Measurements from ENCODE around the gene DMBX1. TPM values are rescaled to one million over a fixed set of nuclear protein-coding genes. Genes with fewer than 3 reads are reported as not detected.

Gene DMBX1
- total RNA-seq, 6 donors from 2014 or later, result not detected

GRCh38 chr1:46467183-46467504 lies 22.5 kb upstream of the DMBX1 start:
- Histone ChIP-seq H3K36me3 (no peaks in the 10 kb centered on the region), H3K9me3 (no peaks in the 10 kb centered on the region), H3K27me3 (peaks cover 0 to 15% (median 7%) of the 10 kb centered on the region in 4 donors), H3K27ac (no peak overlapping the region), H3K4me1 (peaks cover 8 to 14% (median 12%) of the 10 kb centered on the region in 4 donors), H3K4me3 (peak overlapping the region in 3 of 4 donors; percentile 48 to 67 (median 60))
- WGBS, 2 donors, result 42 to 93% methylated on average over 2 to 8 of the region's 8 CpGs
- DNase-seq (no peak), ATAC-seq (ENCODE audit: low FRiP score in 2 of 2) (no peak)
- no peak for TF ChIP-seq EP300 (IDR thresholded peaks at IDR 0.05)
- no peak for TF ChIP-seq POLR2A (IDR thresholded peaks at IDR 0.05)
- no peak for TF ChIP-seq POLR2AphosphoS5 (IDR thresholded peaks at IDR 0.05)
- no peak for TF ChIP-seq CTCF (IDR thresholded peaks at IDR 0.05)

DNA sequence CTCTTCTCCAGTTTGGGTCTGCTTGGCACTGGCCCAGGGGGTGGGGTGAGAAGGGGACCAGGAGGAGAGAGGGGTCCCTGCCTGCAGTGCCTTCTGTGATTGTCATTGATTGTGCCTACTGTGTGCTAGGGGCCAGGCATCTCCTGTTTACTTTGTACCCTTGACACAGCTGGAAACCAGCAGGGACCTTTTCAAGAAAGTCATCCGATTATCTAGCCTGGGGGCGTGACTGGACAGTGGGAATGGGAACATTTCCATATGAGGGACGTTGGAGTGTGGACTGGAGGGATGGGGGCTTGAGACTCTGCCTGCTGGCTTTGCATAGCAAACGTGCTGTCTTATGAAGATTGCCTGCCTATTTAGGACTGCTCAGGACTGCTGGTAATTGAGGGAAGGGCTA lies 19.8 kb upstream of the DMBX1 start:
- Histone ChIP-seq H3K4me1 (peaks cover 8 to 14% (median 12%) of the 10 kb centered on the region in 4 donors), H3K9me3 (no peaks in the 10 kb centered on the region), H3K4me3 (no peak overlapping the region), H3K27ac (no peak overlapping the region), H3K27me3 (peaks cover 0 to 17% (median 7%) of the 10 kb centered on the region in 4 donors), H3K36me3 (no peaks in the 10 kb centered on the region)
- no peak for TF ChIP-seq EP300 (IDR thresholded peaks at IDR 0.05)
- TF ChIP-seq POLR2AphosphoS5 (IDR thresholded peaks at IDR 0.05), result no peak
- TF ChIP-seq POLR2A (IDR thresholded peaks at IDR 0.05), result no peak
- TF ChIP-seq CTCF (IDR thresholded peaks at IDR 0.05), result no peak
- ATAC-seq (ENCODE audit: low FRiP score in 2 of 2), result no peak
- WGBS, 2 donors, result 40 to 56% methylated on average over 3 to 4 of the region's 4 CpGs
- DNase-seq, result no peak

DNA sequence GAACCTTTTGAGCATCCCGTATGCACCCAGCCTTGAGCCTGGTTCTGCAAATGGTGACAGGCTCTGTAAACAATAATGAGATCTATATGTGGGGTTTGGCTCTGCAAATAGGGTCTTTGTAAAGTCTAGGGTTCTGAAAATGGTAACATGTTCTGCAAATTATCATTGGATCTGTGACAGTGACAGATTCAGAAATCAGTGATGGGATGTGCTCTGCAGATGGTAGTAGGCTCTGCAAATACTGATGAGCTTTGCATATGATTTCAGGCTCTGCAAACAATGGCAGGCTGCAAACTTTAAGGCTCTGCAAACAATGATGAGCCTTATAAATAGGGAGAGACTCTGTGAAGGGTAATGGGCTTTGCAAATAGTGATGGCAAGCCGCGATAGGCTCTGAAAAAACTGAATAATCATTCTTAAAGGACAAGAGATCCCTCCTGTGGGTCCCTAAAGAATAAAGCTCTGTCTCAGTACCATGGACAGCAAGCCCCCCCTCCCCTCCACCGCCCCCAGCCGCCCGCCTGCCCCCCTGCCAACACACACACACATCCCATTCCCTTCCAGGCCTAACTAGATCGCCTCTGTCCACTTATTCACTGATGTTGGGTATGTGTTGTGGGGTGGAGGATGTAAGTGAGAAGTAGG lies 17.7 kb upstream of the DMBX1 start:
- DNase-seq (peak in 1 of 2 donors; percentile 14), ATAC-seq (ENCODE audit: low FRiP score in 2 of 2) (no peak)
- peaks cover 0 to 10% (median 3%) of the 10 kb centered on the region in 4 donors for H3K27me3 ChIP-seq
- 42 to 53% methylated on average over 7 of the region's 7 CpGs for WGBS, 2 donors
- no peak overlapping the region for H3K27ac ChIP-seq
- TF ChIP-seq POLR2AphosphoS5 (IDR thresholded peaks at IDR 0.05) (no peak), CTCF (IDR thresholded peaks at IDR 0.05) (no peak), POLR2A (IDR thresholded peaks at IDR 0.05) (no peak), EP300 (IDR thresholded peaks at IDR 0.05) (no peak)
- H3K9me3 ChIP-seq, result no peaks in the 10 kb centered on the region
- peaks cover 2 to 4% (median 3%) of the 10 kb centered on the region in 4 donors for H3K4me1 ChIP-seq
- no peaks in the 10 kb centered on the region for H3K36me3 ChIP-seq
- no peak overlapping the region for H3K4me3 ChIP-seq

DNA sequence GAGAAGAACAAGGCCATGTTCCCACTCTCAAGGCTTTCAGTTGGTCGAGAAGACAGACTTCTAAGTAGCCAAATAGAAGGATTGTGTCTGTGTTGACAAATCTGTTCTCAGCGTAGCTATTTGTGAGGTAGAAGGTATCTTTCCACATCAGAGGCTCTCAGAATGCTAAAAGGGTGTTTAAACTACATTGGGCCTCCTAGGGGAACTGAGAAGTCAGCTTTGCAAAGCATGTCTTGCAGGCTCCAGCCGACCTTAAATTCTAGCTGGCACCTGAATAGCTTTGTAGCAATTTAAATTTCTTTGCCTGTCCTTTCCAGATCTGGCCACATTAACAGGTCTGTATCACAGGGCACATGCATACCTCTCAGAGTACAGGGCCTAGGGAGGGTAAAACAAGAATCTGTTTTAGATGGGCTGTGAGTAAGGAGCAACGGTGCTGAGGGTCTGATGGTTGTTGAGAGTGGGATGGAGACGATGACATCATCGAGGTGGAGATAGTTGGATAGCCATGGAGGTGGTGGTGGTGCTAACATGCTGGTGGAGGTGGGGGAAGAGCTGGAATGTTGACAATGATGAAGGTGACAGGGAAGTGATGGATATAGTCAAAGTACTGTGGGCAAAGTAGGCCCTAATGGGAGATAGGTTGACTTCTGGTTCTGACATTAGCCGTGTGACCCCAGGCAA lies 17.0 kb upstream of the DMBX1 start:
- peaks cover 0 to 3% (median 0%) of the 10 kb centered on the region in 4 donors for H3K27me3 ChIP-seq
- no peak overlapping the region for H3K4me3 ChIP-seq
- no peaks in the 10 kb centered on the region for H3K4me1 ChIP-seq
- WGBS, 2 donors, result 48 to 63% methylated on average over 6 to 7 of the region's 7 CpGs
- ATAC-seq (ENCODE audit: low FRiP score in 2 of 2) (no peak), DNase-seq (no peak)
- no peaks in the 10 kb centered on the region for H3K9me3 ChIP-seq
- TF ChIP-seq EP300 (IDR thresholded peaks at IDR 0.05) (no peak), POLR2A (IDR thresholded peaks at IDR 0.05) (no peak)
- no peaks in the 10 kb centered on the region for H3K36me3 ChIP-seq
- no peak overlapping the region for H3K27ac ChIP-seq

DNA sequence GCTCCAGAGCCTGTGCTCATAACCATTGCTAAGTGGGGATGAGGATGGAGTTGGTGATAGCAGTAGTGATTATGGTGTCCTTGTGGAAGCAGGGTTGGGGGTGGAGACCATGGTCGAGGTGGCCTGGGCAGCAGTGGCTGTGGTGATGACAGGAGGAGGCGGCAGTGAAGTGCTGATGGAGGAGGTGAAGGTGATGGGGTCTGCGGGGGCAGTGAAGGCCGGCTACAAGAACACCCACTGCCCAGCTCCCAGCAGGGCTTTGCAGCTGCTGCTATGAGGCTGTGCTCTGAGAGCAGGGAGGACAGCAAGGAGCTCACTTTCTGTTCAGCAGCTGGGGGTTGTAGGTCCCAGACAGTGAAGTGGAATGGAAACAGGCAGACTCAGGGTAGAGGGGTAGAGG lies 15.6 kb upstream of the DMBX1 start:
- H3K4me3 ChIP-seq, result no peak overlapping the region
- ATAC-seq (ENCODE audit: low FRiP score in 2 of 2) (no peak), DNase-seq (peak in 1 of 2 donors; percentile 28)
- no peaks in the 10 kb centered on the region for H3K9me3 ChIP-seq
- no peak overlapping the region for H3K27ac ChIP-seq
- 36 to 44% methylated on average over 4 of the region's 4 CpGs for WGBS, 2 donors
- no peaks in the 10 kb centered on the region for H3K36me3 ChIP-seq
- H3K27me3 ChIP-seq, result peaks cover 0 to 3% (median 0%) of the 10 kb centered on the region in 4 donors
- no peaks in the 10 kb centered on the region for H3K4me1 ChIP-seq
- no peak for TF ChIP-seq POLR2AphosphoS5 (IDR thresholded peaks at IDR 0.05)
- TF ChIP-seq EP300 (IDR thresholded peaks at IDR 0.05), result no peak
- no peak for TF ChIP-seq POLR2A (IDR thresholded peaks at IDR 0.05)
- no peak for TF ChIP-seq CTCF (IDR thresholded peaks at IDR 0.05)
